C4-2B (cell line): ENCODE data around the gene HIPK3.

Source experiments
- ZFX ChIP-seq: fragments of 450-650 bp; IDR thresholded peaks from 2 replicates; pipeline ENCODE4 v1.6.1; 2017
- TF ChIP-seq, protein P1 (sequence below): fragments of 450-650 bp; conservative IDR thresholded peaks from 2 replicates; pipeline ENCODE4 v1.5.1; 2017; ENCODE audit warnings: mild to moderate bottlenecking

DNA sequence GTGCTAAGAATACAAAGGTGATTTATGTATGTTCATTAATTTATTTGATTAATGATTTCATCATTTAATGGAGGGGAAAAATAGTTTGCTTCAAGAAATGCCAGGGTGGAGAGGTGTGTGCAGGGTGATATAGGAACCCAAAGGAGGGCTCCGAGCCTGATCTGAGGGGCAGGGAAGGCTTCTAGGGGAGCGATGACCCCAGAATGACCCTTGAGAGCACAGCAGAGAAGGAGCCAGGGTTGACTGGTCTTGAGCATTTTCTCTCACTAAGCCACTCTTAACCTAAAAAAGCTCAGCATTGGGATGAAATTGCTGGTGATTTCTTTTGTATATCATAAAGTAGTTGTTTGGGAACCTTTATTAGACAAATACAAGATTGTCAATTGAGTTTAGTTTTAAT is 35.1 kb downstream of the HIPK3 start:
- TF ChIP-seq, protein P1, sequence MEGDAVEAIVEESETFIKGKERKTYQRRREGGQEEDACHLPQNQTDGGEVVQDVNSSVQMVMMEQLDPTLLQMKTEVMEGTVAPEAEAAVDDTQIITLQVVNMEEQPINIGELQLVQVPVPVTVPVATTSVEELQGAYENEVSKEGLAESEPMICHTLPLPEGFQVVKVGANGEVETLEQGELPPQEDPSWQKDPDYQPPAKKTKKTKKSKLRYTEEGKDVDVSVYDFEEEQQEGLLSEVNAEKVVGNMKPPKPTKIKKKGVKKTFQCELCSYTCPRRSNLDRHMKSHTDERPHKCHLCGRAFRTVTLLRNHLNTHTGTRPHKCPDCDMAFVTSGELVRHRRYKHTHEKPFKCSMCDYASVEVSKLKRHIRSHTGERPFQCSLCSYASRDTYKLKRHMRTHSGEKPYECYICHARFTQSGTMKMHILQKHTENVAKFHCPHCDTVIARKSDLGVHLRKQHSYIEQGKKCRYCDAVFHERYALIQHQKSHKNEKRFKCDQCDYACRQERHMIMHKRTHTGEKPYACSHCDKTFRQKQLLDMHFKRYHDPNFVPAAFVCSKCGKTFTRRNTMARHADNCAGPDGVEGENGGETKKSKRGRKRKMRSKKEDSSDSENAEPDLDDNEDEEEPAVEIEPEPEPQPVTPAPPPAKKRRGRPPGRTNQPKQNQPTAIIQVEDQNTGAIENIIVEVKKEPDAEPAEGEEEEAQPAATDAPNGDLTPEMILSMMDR: no peak
- TF ChIP-seq ZFX: no peak
